ENCODE data around the gene CAP1.

Gene CAP1

DNA sequence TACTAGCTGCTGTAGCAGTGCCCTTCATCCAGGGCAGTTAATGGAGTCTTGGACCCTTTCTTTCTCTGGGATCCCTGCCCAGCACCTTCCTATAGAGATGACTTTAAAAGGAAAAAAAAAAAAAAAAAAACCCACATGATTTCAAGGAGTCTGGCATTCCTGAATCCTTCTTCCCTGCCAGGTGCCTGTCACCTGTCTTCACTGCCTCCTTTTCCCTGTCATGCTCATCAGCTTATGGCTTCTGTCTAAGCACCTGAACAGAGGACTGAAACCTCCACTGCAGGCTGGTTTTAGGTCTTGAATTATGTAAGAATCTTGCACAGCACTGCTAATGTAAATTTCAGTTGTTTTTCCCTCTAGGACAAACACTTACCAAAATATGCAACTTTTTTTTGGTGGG, 31.6 kb downstream of the CAP1 start:
- TF ChIP-seq, protein P1, sequence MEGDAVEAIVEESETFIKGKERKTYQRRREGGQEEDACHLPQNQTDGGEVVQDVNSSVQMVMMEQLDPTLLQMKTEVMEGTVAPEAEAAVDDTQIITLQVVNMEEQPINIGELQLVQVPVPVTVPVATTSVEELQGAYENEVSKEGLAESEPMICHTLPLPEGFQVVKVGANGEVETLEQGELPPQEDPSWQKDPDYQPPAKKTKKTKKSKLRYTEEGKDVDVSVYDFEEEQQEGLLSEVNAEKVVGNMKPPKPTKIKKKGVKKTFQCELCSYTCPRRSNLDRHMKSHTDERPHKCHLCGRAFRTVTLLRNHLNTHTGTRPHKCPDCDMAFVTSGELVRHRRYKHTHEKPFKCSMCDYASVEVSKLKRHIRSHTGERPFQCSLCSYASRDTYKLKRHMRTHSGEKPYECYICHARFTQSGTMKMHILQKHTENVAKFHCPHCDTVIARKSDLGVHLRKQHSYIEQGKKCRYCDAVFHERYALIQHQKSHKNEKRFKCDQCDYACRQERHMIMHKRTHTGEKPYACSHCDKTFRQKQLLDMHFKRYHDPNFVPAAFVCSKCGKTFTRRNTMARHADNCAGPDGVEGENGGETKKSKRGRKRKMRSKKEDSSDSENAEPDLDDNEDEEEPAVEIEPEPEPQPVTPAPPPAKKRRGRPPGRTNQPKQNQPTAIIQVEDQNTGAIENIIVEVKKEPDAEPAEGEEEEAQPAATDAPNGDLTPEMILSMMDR (IDR thresholded peaks at IDR 0.05) = no peak
- H3K27me3 Mint-ChIP-seq (ENCODE audit: low read depth, poor library complexity) = no peaks in the 10 kb centered on the region
- no peak for DNase-seq
- H3K27ac Mint-ChIP-seq = no peak overlapping the region
- peaks cover 21% of the 10 kb centered on the region for H3K4me1 Mint-ChIP-seq
- H3K9me3 Mint-ChIP-seq = no peaks in the 10 kb centered on the region
- no peak overlapping the region for H3K4me3 Mint-ChIP-seq
- H3K36me3 Mint-ChIP-seq (ENCODE audit: low read depth) = peaks cover 72% of the 10 kb centered on the region

DNA sequence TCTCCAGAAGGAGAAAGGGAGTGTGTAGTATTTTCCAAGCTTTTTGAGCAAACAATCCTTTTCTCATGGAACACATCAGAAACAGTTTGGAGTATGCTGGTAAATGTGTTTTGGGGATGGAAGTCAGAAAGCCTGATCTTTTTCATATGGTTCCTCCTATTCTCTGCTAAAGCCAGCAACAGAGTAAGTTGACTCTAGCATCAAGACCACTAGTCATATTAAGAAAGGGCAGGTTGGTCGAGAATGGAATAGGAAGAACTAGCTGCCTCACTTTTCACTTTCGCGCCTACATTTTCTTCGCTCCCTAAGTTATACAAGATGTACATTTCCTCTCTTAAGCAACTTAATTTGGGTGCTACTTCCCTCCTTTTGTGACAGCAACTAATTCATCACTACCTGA, 32.5 kb downstream of the CAP1 start:
- H3K36me3 Mint-ChIP-seq (ENCODE audit: low read depth) = peaks cover 70% of the 10 kb centered on the region

DNA sequence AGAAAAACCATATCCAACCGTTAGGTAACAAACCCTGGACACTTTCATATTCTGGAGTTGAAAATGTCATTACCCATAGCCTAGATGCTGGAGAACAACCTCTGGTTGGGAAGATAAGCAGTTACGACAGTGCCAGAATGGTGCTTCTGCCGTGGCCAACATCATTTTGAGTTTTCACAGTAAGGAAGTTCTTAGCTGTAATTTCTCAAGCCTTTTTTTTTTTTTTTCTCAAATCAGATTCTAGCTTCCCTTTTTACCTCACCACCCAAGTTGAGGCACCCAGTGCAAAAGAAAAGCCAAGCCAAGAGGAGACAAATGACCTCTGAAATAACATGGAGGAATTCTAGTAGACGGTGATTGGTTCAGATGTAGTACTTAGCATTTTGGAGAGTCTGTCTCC, 34.7 kb downstream of the CAP1 start:
- peaks cover 7% of the 10 kb centered on the region for H3K4me1 Mint-ChIP-seq
- H3K4me3 Mint-ChIP-seq = no peak overlapping the region
- no peaks in the 10 kb centered on the region for H3K9me3 Mint-ChIP-seq
- no peak overlapping the region for H3K27ac Mint-ChIP-seq
- DNase-seq = no peak
- H3K36me3 Mint-ChIP-seq (ENCODE audit: low read depth) = peaks cover 75% of the 10 kb centered on the region
- TF ChIP-seq, protein P1 (IDR thresholded peaks at IDR 0.05) = no peak
- no peaks in the 10 kb centered on the region for H3K27me3 Mint-ChIP-seq (ENCODE audit: low read depth, poor library complexity)

More for the DNA sequence above, 32.5 kb downstream of the CAP1 start:
- Mint-ChIP-seq H3K27ac (peak overlapping the region; percentile 73), H3K4me1 (peaks cover 21% of the 10 kb centered on the region), H3K27me3 (ENCODE audit: low read depth, poor library complexity) (no peaks in the 10 kb centered on the region), H3K9me3 (no peaks in the 10 kb centered on the region), H3K4me3 (no peak overlapping the region)
- TF ChIP-seq, protein P1 (IDR thresholded peaks at IDR 0.05) = no peak
- no peak for DNase-seq

DNA sequence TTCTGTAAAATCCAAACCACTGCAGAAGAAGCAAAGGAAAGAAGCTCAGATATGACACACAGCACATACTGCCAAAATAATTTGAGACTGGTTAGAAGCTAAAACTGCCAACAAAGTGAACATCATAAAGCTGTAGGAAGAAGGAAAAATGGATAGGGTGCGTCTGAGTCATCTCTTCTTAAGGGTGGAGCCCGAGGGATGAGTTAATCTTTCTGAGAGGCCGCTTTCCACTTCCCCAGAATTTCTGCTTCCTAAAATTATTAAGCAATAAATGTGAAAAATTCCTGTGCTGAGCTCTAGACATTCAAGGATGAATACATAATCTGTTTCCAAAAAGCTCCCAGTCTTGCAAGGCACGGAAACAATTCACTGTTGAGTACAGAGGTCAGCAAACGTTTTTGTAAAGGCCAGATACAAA, 36.4 kb downstream of the CAP1 start:
- Mint-ChIP-seq H3K27ac (no peak overlapping the region), H3K4me1 (no peaks in the 10 kb centered on the region), H3K4me3 (no peak overlapping the region), H3K9me3 (no peaks in the 10 kb centered on the region), H3K36me3 (ENCODE audit: low read depth) (peaks cover 70% of the 10 kb centered on the region), H3K27me3 (ENCODE audit: low read depth, poor library complexity) (no peaks in the 10 kb centered on the region)
- TF ChIP-seq, protein P1 (IDR thresholded peaks at IDR 0.05) = no peak
- no peak for DNase-seq

DNA sequence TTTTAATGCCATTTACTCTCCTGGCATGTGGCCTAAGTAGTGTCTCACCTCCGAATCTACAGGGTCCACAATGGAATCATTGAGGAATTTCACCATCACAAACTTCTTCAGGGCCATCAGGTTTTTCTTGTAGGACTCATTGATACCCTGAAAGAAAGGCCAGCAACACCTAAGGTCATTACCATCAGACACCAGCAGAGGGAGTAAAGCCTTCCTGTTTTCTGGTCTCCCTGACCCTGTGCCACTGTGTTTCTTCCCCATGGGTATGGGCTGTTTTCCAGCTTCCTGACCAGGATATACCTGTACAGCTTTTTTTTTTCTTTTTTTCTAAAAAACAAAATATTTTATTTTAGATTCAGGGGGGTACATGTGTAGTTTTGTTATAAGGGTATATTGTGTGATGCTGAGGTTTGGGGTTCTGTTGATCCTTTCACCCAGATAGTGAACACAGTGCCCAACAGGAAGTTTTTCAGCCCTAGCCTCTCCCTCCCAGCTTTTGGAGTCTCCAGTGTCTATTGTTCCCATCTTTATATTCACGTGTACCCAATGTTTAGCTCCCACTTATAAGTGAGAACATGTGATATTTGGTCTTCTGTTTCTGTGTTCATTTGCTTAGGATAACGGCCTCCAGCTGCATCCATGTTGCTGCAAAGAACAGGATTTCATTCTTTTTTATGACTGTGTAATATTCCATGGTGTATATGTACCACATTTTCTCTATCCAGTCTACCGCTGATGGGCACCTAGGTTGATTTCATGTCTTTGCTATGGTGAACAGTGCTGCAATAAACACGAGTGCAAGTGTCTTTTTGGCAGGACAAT, 38.2 kb downstream of the CAP1 start:
- Mint-ChIP-seq H3K9me3 (no peaks in the 10 kb centered on the region), H3K4me3 (no peak overlapping the region), H3K4me1 (no peaks in the 10 kb centered on the region), H3K36me3 (ENCODE audit: low read depth) (peaks cover 64% of the 10 kb centered on the region), H3K27ac (no peak overlapping the region), H3K27me3 (ENCODE audit: low read depth, poor library complexity) (no peaks in the 10 kb centered on the region)
- peak; percentile 51 for DNase-seq
- TF ChIP-seq, protein P1 (IDR thresholded peaks at IDR 0.05) = peak; percentile 74

Data from nephron progenitor cell (in vitro differentiated cells).